HEK293T (cell line): Measurements from ENCODE around the gene HAUS2.

Experiments used
- ARNT ChIP-seq: fragments of 450-650 bp; IDR thresholded peaks from 2 replicates; pipeline ENCODE4 v1.6.1; 2017; ENCODE audit warnings: mild to moderate bottlenecking
- CTBP1 ChIP-seq: fragments of 450-650 bp; IDR thresholded peaks from 2 replicates; pipeline ENCODE4 v1.6.1; 2016; ENCODE audit warnings: borderline replicate concordance
- ELF4 ChIP-seq: fragments of 450-650 bp; IDR thresholded peaks from 2 replicates; pipeline ENCODE4 v1.6.1; 2017; ENCODE audit warnings: antibody characterized with exemption
- FOXA1 ChIP-seq: fragments of 450-650 bp; IDR thresholded peaks from 2 replicates; pipeline ENCODE4 v1.6.1; 2016; ENCODE audit warnings: mild to moderate bottlenecking
- FOXK2 ChIP-seq: fragments of 450-650 bp; IDR thresholded peaks from 2 replicates; pipeline ENCODE4 v1.6.1; 2016; ENCODE audit warnings: mild to moderate bottlenecking
- FOXM1 ChIP-seq: fragments of 450-650 bp; IDR thresholded peaks from 2 replicates; pipeline ENCODE4 v1.6.1; 2017; ENCODE audit warnings: mild to moderate bottlenecking, borderline replicate concordance
- HDGF ChIP-seq: fragments of 450-650 bp; IDR thresholded peaks from 2 replicates; pipeline ENCODE4 v1.6.1; 2017; ENCODE audit warnings: antibody characterized with exemption, borderline replicate concordance
- L3MBTL2 ChIP-seq: fragments of 450-650 bp; conservative IDR thresholded peaks from 2 replicates; pipeline ENCODE4 v1.6.1; 2016; ENCODE audit warnings: mild to moderate bottlenecking
- NFRKB ChIP-seq: fragments of 450-650 bp; IDR thresholded peaks from 2 replicates; pipeline ENCODE4 v1.6.1; 2016; ENCODE audit warnings: mild to moderate bottlenecking, moderate library complexity
- SP1 ChIP-seq: fragments of 450-650 bp; IDR thresholded peaks from 2 replicates; pipeline ENCODE4 v1.6.1; 2017
- SUZ12 ChIP-seq: fragments of 450-650 bp; IDR thresholded peaks from 2 replicates; pipeline ENCODE4 v1.6.1; 2016; ENCODE audit warnings: mild to moderate bottlenecking
- TARDBP ChIP-seq: fragments of 450-650 bp; IDR thresholded peaks from 2 replicates; pipeline ENCODE4 v1.6.1; 2016
- ZNF384 ChIP-seq: fragments of 450-650 bp; IDR thresholded peaks from 2 replicates; pipeline ENCODE4 v1.6.1; 2016

DNA sequence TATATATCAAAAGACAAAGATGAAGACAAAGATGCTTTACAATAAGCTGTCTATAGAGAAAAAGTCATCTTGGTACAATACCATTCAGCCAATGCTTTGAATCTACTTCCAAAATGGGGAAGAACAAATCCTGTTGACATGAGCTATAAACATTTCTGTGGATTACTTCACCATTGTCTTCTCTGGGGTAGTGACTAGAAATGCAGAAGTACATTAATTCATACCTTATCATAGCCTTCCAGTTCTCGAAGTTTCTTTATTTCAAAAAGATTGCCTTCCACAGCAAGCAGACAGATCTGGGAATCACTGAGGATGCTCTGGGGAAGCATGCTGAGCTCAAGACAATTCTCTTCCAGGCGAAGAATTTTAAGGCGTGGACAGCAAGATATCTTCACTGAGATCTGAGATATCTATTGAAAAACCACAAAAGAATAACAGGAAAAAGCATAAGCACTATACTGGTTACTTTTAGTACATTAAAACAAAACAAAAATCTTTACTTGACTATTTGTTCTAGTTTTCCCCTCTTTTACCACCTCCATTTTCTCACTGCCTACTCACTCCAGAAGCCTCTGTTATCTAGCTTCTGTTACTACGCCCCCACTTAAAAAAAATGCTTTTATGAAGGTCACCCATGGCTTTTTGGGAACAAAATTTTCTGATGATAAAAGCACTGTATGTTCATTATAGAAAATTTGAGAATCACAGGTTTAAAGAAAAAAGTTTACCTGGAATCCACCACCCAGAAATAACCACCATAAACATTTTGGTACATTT, 3.6 kb upstream of the HAUS2 start:
- no peak for TF ChIP-seq ZNF384
- TF ChIP-seq FOXM1: no peak
- TF ChIP-seq HDGF: no peak
- TF ChIP-seq CTBP1: no peak
- no peak for TF ChIP-seq TARDBP
- no peak for TF ChIP-seq FOXA1
- no peak for TF ChIP-seq L3MBTL2
- no peak for TF ChIP-seq ELF4
- TF ChIP-seq SUZ12: no peak
- no peak for TF ChIP-seq NFRKB
- no peak for TF ChIP-seq FOXK2
- no peak for TF ChIP-seq SP1
- no peak for TF ChIP-seq ARNT
